Osteoblast (primary cell): Measurements from ENCODE around the gene FAHD1. TPM values are rescaled to one million over a fixed set of nuclear protein-coding genes. Genes with fewer than 3 reads are reported as not detected.

Experiments used
- DNase-seq: peaks from one replicate; pipeline ENCODE4 v3.0.0; 2011; ENCODE audit warnings: low spot score, mixed read lengths; ENCODE audit not compliant: insufficient read length; ENCODE audit errors: missing footprints
- H2AFZ ChIP-seq: 2 replicates; pipeline ENCODE4 v1.6.0; 2011; ENCODE audit warnings: mild to moderate bottlenecking, low read length
- H3K27ac ChIP-seq: 2 replicates; pipeline ENCODE4 v1.5.1; 2011; ENCODE audit warnings: mild to moderate bottlenecking, low read depth, low read length, moderate library complexity
- H3K27me3 ChIP-seq: 2 replicates; pipeline ENCODE4 v1.6.0; 2012; ENCODE audit warnings: mild to moderate bottlenecking, control low read depth, inconsistent platforms, low read length, moderate library complexity; ENCODE audit not compliant: insufficient read depth
- H3K36me3 ChIP-seq: 2 replicates; pipeline ENCODE4 v1.5.1; 2011; ENCODE audit warnings: mild to moderate bottlenecking, low read length, control low read depth, moderate library complexity; ENCODE audit not compliant: insufficient read depth
- H3K4me1 ChIP-seq: 2 replicates; pipeline ENCODE4 v1.5.1; 2011; ENCODE audit warnings: mild to moderate bottlenecking, low read length, control low read depth, moderate library complexity; ENCODE audit not compliant: insufficient read depth
- H3K4me2 ChIP-seq: 2 replicates; pipeline ENCODE4 v1.6.0; 2011; ENCODE audit warnings: mild to moderate bottlenecking, low read length; ENCODE audit not compliant: insufficient read depth
- H3K4me3 ChIP-seq: fragments of 200-600 bp; sonication (generic); 3 replicates; pipeline ENCODE4 v1.5.1; 2012; ENCODE audit warnings: mild to moderate bottlenecking, low read length, inconsistent platforms; ENCODE audit not compliant: insufficient read depth
- H3K79me2 ChIP-seq: 2 replicates; pipeline ENCODE4 v1.6.0; 2012; ENCODE audit warnings: mild to moderate bottlenecking, low read length, control low read depth, inconsistent platforms; ENCODE audit not compliant: insufficient read depth
- H3K9me3 ChIP-seq: 2 replicates; pipeline ENCODE4 v1.5.1; 2011; ENCODE audit warnings: low read depth, low read length, control low read depth
- H4K20me1 ChIP-seq: 2 replicates; pipeline ENCODE4 v1.6.0; 2012; ENCODE audit warnings: mild to moderate bottlenecking, low read length, control low read depth; ENCODE audit not compliant: insufficient read depth
- total RNA-seq: library from RNA; depleted of rRNA; stranded (reverse); fragments of >200 nt; gene quantifications from 2 replicates; pipeline ENCODE4 v1.2.3, GENCODE V29; 2012
- TF ChIP-seq, protein P1 (sequence below): IDR thresholded peaks from 2 replicates; pipeline ENCODE4 v1.5.1; 2011; ENCODE audit warnings: mild to moderate bottlenecking, low read depth, low read length, moderate library complexity; ENCODE audit errors: extremely low read depth

Gene FAHD1
- total RNA-seq, 1 donor: 72.7 TPM

DNA sequence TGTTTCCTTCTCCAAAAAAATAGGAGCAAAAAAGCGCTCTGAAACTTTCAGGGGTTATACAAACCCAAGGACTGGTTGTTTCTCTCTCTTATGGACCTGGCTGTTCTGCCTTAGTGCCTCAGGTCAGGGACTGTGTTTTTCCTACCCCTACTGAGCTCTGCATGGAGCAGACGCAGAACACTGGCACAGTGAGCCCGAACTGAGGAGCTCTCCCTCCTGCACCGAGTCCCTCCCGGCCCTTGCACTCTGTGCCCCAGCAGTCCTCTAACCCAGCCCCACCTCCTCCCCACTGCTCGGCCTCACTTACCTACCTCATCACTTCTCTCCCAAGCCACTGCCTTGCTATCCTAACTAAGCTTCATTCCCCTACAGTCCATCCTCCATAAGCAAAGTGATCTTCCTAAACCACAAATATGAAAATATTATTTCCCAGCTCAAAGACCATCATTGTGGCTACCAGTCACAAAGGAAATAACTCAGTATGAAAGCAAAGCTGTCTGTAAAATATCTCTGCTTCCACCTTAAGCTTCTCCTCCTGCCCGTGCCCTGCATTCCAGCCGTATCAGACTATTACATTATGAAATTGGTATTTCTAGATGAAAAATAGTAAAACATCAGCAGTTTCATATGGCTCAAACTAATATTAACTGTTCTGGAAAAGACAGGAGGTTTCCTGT is 31.3 kb downstream of the FAHD1 start:
- Histone ChIP-seq H3K4me2 (no peak overlapping the region), H3K4me1 (no peaks in the 10 kb centered on the region), H3K4me3 (no peak overlapping the region), H3K36me3 (no peaks in the 10 kb centered on the region), H4K20me1 (no peaks in the 10 kb centered on the region), H2AFZ (no peak overlapping the region), H3K27ac (no peak overlapping the region), H3K79me2 (no peaks in the 10 kb centered on the region), H3K27me3 (peaks cover 74% of the 10 kb centered on the region), H3K9me3 (no peaks in the 10 kb centered on the region)
- TF ChIP-seq, protein P1, sequence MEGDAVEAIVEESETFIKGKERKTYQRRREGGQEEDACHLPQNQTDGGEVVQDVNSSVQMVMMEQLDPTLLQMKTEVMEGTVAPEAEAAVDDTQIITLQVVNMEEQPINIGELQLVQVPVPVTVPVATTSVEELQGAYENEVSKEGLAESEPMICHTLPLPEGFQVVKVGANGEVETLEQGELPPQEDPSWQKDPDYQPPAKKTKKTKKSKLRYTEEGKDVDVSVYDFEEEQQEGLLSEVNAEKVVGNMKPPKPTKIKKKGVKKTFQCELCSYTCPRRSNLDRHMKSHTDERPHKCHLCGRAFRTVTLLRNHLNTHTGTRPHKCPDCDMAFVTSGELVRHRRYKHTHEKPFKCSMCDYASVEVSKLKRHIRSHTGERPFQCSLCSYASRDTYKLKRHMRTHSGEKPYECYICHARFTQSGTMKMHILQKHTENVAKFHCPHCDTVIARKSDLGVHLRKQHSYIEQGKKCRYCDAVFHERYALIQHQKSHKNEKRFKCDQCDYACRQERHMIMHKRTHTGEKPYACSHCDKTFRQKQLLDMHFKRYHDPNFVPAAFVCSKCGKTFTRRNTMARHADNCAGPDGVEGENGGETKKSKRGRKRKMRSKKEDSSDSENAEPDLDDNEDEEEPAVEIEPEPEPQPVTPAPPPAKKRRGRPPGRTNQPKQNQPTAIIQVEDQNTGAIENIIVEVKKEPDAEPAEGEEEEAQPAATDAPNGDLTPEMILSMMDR: no peak
- DNase-seq: no peak

DNA sequence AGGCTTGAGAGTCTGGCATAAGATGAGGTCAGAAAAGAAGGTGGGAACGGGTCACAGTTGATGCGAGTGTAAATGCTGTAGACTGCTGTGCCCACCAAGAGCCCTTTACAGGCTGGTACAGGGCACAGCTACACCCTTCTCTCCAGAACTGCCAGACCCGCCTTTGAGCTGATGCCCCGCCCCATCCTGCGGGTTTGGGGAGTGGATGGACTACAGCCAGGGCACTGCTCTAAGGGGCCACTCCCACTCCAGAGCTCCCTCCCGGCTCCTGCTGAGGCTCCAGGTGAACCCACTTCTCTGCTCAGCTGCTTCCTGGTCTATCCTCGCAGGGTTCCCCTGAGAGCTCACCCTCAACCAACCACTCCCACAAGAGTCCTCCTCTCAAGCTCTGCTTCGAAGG is 32.6 kb downstream of the FAHD1 start:
- Histone ChIP-seq H3K79me2 (no peaks in the 10 kb centered on the region), H3K4me1 (no peaks in the 10 kb centered on the region), H3K36me3 (no peaks in the 10 kb centered on the region), H3K4me3 (no peak overlapping the region), H4K20me1 (no peaks in the 10 kb centered on the region), H3K4me2 (no peak overlapping the region), H3K9me3 (no peaks in the 10 kb centered on the region), H2AFZ (no peak overlapping the region), H3K27ac (no peak overlapping the region), H3K27me3 (peaks cover 67% of the 10 kb centered on the region)
- DNase-seq: no peak
- TF ChIP-seq, protein P1: no peak

DNA sequence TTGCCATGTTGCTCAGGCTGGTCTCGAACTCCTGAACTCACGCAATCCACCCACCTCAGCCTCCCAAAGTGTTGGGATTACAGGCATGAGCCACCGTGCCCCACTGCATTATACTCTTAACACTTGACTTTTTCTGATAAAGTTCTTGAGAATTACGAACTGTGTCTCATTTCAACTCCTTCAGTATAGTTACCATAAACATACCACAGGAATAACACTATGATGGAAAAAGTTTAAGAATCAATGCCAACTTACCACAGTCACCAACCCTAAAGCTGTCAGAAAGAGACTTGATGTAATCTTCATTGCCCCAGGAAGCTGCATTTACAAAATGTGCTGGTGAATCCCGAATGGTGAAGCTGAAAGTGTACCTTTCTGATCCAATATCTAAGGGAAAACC is 34.7 kb downstream of the FAHD1 start:
- Histone ChIP-seq H3K4me1 (no peaks in the 10 kb centered on the region), H3K79me2 (no peaks in the 10 kb centered on the region), H3K4me2 (no peak overlapping the region), H4K20me1 (no peaks in the 10 kb centered on the region), H2AFZ (no peak overlapping the region), H3K36me3 (no peaks in the 10 kb centered on the region), H3K27ac (no peak overlapping the region), H3K9me3 (no peaks in the 10 kb centered on the region), H3K4me3 (no peak overlapping the region), H3K27me3 (peaks cover 72% of the 10 kb centered on the region)
- TF ChIP-seq, protein P1: no peak
- DNase-seq: no peak

DNA sequence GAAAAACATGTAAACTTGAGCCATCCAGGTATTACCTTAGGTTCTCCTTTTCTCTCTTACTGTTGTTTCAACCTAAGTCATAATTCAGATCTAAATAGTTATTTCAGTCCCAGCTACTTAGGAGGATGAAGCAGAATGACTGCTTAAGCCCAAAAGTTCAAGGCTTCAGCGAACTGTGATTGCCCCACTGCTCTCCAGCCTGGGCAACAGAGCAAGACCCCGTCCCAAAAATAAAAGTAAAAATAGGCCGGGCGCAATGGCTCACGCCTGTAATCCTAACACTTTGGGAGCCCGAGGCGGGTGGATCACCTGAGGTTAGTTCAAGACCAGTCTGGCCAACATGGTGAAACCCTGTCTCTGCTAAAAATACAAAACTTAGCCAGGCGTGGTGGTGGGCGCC is 35.4 kb downstream of the FAHD1 start:
- Histone ChIP-seq H2AFZ (no peak overlapping the region), H3K79me2 (no peaks in the 10 kb centered on the region), H3K4me1 (no peaks in the 10 kb centered on the region), H4K20me1 (no peaks in the 10 kb centered on the region), H3K4me2 (no peak overlapping the region), H3K4me3 (no peak overlapping the region), H3K27ac (no peak overlapping the region), H3K27me3 (peaks cover 67% of the 10 kb centered on the region), H3K9me3 (no peaks in the 10 kb centered on the region), H3K36me3 (no peaks in the 10 kb centered on the region)
- TF ChIP-seq, protein P1: no peak
- DNase-seq: no peak
